NCI-H2029 treated with DMSO at 0.1 percent for 48 hours (cell line): ENCODE results near the gene ALOX12.

Experiments
- DNase-seq: peaks from one replicate; lab custom pipeline; 2025; lab: John Stamatoyannopoulos, UW

Gene ALOX12

GRCh38 chr17:7002288-7003047 is 6.6 kb downstream of the ALOX12 start:
- DNase-seq: no peak

- DNase-seq: no peak
Observed at GRCh38 chr17:7003745-7004144, 7.9 kb downstream of the ALOX12 start.

GRCh38 chr17:7004398-7005253 is 8.8 kb downstream of the ALOX12 start:
- DNase-seq: peak; percentile 67

- no peak for DNase-seq
Observed at GRCh38 chr17:7005716-7006115, 9.9 kb downstream of the ALOX12 start.

- no peak for DNase-seq
Observed at GRCh38 chr17:7007143-7007542, 11.3 kb downstream of the ALOX12 start.

- no peak for DNase-seq
Observed at GRCh38 chr17:7010523-7010922, 14.7 kb downstream of the ALOX12 start.

GRCh38 chr17:7011415-7011814 is 15.6 kb downstream of the ALOX12 start:
- no peak for DNase-seq

- DNase-seq: no peak
Observed at GRCh38 chr17:7011942-7012254, 16.0 kb downstream of the ALOX12 start.

GRCh38 chr17:7014261-7014994 is 18.6 kb downstream of the ALOX12 start:
- peak; percentile 29 for DNase-seq

GRCh38 chr17:7014995-7015958 is 19.4 kb downstream of the ALOX12 start:
- no peak for DNase-seq

- no peak for DNase-seq
Observed at GRCh38 chr17:7016418-7016817, 20.6 kb downstream of the ALOX12 start.

GRCh38 chr17:7016886-7017826 is 21.3 kb downstream of the ALOX12 start:
- no peak for DNase-seq

- DNase-seq: no peak
Observed at GRCh38 chr17:7017827-7018200, 22.0 kb downstream of the ALOX12 start.

- no peak for DNase-seq
Observed at GRCh38 chr17:7018331-7018964, 22.6 kb downstream of the ALOX12 start.

- no peak for DNase-seq
Observed at GRCh38 chr17:7019367-7019766, 23.5 kb downstream of the ALOX12 start.

- peak; percentile 18 for DNase-seq
Observed at GRCh38 chr17:7019839-7020519, 24.1 kb downstream of the ALOX12 start.

- no peak for DNase-seq
Observed at GRCh38 chr17:7020894-7021664, 25.2 kb downstream of the ALOX12 start.

- DNase-seq: peak; percentile 20
Observed at GRCh38 chr17:7021993-7022778, 26.3 kb downstream of the ALOX12 start.
